ENCODE results near the gene SLC17A2. TPM values are rescaled to one million over a fixed set of nuclear protein-coding genes. Genes with fewer than 3 reads are reported as not detected.

The SLC17A2 gene
- total and polyA plus RNA-seq, 2 of the 8 experiments (the other 6 are each of a cell fraction or from before 2014, with no cell fraction given) = not detected

DNA sequence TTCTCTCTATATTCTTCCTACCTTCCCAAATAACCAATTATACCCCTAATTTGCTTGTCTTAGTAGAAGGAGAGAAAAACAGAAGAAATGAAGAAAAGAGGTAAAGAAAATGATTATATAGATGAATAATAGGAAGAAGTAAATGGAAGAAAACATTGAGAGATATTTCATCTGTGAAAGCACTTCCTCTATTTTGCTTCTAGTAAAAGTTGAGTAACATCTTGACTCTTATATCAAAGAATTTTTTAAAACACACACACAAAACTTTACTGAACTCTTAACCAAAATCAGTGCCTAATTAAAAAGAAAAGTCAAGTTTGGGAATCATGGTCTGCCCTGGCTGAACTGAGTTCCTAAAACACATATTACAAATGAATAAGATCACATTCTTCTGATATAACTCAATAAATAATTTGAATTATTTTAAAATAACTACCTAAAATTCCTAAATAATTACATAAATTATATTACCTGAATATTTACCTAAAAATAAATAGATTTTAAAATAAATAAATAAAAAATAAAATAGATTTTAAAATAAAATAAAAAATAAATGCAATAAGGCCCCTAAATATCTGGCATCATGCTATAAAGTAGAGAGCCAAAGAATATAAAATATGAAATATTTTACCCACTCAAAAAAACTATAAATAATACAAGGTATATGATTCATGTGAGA, 8.8 kb downstream of the SLC17A2 start (continued):
- TF ChIP-seq, protein P1, sequence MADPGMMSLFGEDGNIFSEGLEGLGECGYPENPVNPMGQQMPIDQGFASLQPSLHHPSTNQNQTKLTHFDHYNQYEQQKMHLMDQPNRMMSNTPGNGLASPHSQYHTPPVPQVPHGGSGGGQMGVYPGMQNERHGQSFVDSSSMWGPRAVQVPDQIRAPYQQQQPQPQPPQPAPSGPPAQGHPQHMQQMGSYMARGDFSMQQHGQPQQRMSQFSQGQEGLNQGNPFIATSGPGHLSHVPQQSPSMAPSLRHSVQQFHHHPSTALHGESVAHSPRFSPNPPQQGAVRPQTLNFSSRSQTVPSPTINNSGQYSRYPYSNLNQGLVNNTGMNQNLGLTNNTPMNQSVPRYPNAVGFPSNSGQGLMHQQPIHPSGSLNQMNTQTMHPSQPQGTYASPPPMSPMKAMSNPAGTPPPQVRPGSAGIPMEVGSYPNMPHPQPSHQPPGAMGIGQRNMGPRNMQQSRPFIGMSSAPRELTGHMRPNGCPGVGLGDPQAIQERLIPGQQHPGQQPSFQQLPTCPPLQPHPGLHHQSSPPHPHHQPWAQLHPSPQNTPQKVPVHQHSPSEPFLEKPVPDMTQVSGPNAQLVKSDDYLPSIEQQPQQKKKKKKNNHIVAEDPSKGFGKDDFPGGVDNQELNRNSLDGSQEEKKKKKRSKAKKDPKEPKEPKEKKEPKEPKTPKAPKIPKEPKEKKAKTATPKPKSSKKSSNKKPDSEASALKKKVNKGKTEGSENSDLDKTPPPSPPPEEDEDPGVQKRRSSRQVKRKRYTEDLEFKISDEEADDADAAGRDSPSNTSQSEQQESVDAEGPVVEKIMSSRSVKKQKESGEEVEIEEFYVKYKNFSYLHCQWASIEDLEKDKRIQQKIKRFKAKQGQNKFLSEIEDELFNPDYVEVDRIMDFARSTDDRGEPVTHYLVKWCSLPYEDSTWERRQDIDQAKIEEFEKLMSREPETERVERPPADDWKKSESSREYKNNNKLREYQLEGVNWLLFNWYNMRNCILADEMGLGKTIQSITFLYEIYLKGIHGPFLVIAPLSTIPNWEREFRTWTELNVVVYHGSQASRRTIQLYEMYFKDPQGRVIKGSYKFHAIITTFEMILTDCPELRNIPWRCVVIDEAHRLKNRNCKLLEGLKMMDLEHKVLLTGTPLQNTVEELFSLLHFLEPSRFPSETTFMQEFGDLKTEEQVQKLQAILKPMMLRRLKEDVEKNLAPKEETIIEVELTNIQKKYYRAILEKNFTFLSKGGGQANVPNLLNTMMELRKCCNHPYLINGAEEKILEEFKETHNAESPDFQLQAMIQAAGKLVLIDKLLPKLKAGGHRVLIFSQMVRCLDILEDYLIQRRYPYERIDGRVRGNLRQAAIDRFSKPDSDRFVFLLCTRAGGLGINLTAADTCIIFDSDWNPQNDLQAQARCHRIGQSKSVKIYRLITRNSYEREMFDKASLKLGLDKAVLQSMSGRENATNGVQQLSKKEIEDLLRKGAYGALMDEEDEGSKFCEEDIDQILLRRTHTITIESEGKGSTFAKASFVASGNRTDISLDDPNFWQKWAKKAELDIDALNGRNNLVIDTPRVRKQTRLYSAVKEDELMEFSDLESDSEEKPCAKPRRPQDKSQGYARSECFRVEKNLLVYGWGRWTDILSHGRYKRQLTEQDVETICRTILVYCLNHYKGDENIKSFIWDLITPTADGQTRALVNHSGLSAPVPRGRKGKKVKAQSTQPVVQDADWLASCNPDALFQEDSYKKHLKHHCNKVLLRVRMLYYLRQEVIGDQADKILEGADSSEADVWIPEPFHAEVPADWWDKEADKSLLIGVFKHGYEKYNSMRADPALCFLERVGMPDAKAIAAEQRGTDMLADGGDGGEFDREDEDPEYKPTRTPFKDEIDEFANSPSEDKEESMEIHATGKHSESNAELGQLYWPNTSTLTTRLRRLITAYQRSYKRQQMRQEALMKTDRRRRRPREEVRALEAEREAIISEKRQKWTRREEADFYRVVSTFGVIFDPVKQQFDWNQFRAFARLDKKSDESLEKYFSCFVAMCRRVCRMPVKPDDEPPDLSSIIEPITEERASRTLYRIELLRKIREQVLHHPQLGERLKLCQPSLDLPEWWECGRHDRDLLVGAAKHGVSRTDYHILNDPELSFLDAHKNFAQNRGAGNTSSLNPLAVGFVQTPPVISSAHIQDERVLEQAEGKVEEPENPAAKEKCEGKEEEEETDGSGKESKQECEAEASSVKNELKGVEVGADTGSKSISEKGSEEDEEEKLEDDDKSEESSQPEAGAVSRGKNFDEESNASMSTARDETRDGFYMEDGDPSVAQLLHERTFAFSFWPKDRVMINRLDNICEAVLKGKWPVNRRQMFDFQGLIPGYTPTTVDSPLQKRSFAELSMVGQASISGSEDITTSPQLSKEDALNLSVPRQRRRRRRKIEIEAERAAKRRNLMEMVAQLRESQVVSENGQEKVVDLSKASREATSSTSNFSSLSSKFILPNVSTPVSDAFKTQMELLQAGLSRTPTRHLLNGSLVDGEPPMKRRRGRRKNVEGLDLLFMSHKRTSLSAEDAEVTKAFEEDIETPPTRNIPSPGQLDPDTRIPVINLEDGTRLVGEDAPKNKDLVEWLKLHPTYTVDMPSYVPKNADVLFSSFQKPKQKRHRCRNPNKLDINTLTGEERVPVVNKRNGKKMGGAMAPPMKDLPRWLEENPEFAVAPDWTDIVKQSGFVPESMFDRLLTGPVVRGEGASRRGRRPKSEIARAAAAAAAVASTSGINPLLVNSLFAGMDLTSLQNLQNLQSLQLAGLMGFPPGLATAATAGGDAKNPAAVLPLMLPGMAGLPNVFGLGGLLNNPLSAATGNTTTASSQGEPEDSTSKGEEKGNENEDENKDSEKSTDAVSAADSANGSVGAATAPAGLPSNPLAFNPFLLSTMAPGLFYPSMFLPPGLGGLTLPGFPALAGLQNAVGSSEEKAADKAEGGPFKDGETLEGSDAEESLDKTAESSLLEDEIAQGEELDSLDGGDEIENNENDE (IDR thresholded peaks at IDR 0.05; ENCODE audit: insufficient replicate concordance, low read length) = no peak
- TF ChIP-seq BCL11A (IDR thresholded peaks at IDR 0.05; ENCODE audit: low read depth in 2 of 2, low read length in 2 of 2) (no peak), BRCA1 (IDR thresholded peaks at IDR 0.05; ENCODE audit: low read depth, low read length) (no peak)

Measured in H1 (cell line).